Activated T-helper 1 cell treated with anti-CD3 and anti-CD28 coated beads, Interleukin-12 subunit alpha, Interleukin-12 subunit beta, Interleukin-2, Interleukin-4 antibody, amounts not matched to agents 30 ng/mL and 10 ng/mL and 1 ng/mL, durations not matched to agents 14 hours and 24 hours and 36 hours (primary cell): ENCODE results near the gene KRT35. TPM values are rescaled to one million over a fixed set of nuclear protein-coding genes. Genes with fewer than 3 reads are reported as not detected.

Experiments
- DNase-seq: peaks from one replicate; pipeline ENCODE4 v3.0.0; 2021; ENCODE audit warnings: low spot score
- H3K27ac Mint-ChIP-seq: one replicate; pipeline ENCODE4 v1.8.0; 2021; ENCODE audit warnings: mild to moderate bottlenecking, mixed read lengths
- H3K27me3 Mint-ChIP-seq: one replicate; pipeline ENCODE4 v1.8.0; 2022; ENCODE audit warnings: mild to moderate bottlenecking, moderate library complexity, mixed read lengths; ENCODE audit not compliant: insufficient read depth
- H3K36me3 Mint-ChIP-seq: one replicate; pipeline ENCODE4 v1.8.0; 2021; ENCODE audit warnings: low read depth, mixed read lengths
- H3K4me1 Mint-ChIP-seq: one replicate; pipeline ENCODE4 v1.8.0; 2021; ENCODE audit warnings: low read depth, mixed read lengths
- H3K4me3 Mint-ChIP-seq: one replicate; pipeline ENCODE4 v1.8.0; 2021; ENCODE audit warnings: mild to moderate bottlenecking, moderate library complexity, mixed read lengths
- H3K9me3 Mint-ChIP-seq: one replicate; pipeline ENCODE4 v1.8.0; 2021; ENCODE audit warnings: mixed read lengths
- intact Hi-C: fragments of 100-400 bp; cut with micrococcal nuclease; formaldehyde crosslinking; loops from one replicate; pipeline ENCODE4 v1.15.1; 2024
- total RNA-seq: library from RNA; stranded (reverse); gene quantifications from 2 replicates; pipeline ENCODE4 v1.2.3, GENCODE V29; 2022

KRT35 gene
- total RNA-seq, 1 donor from 2014 or later, result not detected

GRCh38 chr17:41490000-41490990 is 9.3 kb upstream of the KRT35 start:
- H3K27me3 Mint-ChIP-seq, result peaks cover 3% of the 10 kb centered on the region
- no peaks in the 10 kb centered on the region for H3K36me3 Mint-ChIP-seq
- H3K4me3 Mint-ChIP-seq, result no peak overlapping the region
- intact Hi-C loops, result loop anchor here (5.0 kb wide), 1 partner anchor 172 kb away; no protein-coding TSS in a partner anchor
- no peaks in the 10 kb centered on the region for H3K9me3 Mint-ChIP-seq
- H3K27ac Mint-ChIP-seq, result no peak overlapping the region
- H3K4me1 Mint-ChIP-seq, result no peaks in the 10 kb centered on the region
- DNase-seq, result no peak

GRCh38 chr17:41489531-41489930 is 8.6 kb upstream of the KRT35 start, which contains the start of gene KRT36:
Gene KRT36, minus strand, starts transcription at chr17:41489910. Its CDS starts 46 bp downstream, at chr17:41489864.
- Mint-ChIP-seq H3K4me3 (no peak within 1 kb of the TSS), H3K36me3 (no peaks in the 10 kb centered on the region), H3K27ac (no peak within 1 kb of the TSS), H3K27me3 (peaks cover 6% of the 10 kb centered on the region), H3K9me3 (no peaks in the 10 kb centered on the region), H3K4me1 (no peaks in the 10 kb centered on the region)
- DNase-seq, result no peak
- intact Hi-C loops, result loop anchor here (5.0 kb wide), 1 partner anchor 173 kb away; no protein-coding TSS in a partner anchor

GRCh38 chr17:41486809-41487530 is 6.0 kb upstream of the KRT35 start:
- H3K27ac Mint-ChIP-seq, result no peak overlapping the region
- intact Hi-C loops, result loop anchor here (1.0 to 5.0 kb wide), 3 partner anchors 62 to 175 kb away; no protein-coding TSS in a partner anchor
- no peak overlapping the region for H3K4me3 Mint-ChIP-seq
- H3K27me3 Mint-ChIP-seq, result peaks cover 10% of the 10 kb centered on the region
- H3K4me1 Mint-ChIP-seq, result no peaks in the 10 kb centered on the region
- no peaks in the 10 kb centered on the region for H3K9me3 Mint-ChIP-seq
- no peak for DNase-seq
- H3K36me3 Mint-ChIP-seq, result no peaks in the 10 kb centered on the region

GRCh38 chr17:41486316-41486715 is 5.4 kb upstream of the KRT35 start:
- DNase-seq, result no peak
- Mint-ChIP-seq H3K27ac (no peak overlapping the region), H3K9me3 (no peaks in the 10 kb centered on the region), H3K27me3 (peaks cover 10% of the 10 kb centered on the region), H3K4me3 (no peak overlapping the region), H3K36me3 (no peaks in the 10 kb centered on the region), H3K4me1 (no peaks in the 10 kb centered on the region)
- intact Hi-C loops, result loop anchor here (1.0 to 5.0 kb wide), 3 partner anchors 62 to 176 kb away; no protein-coding TSS in a partner anchor

GRCh38 chr17:41484920-41485904 is 4.3 kb upstream of the KRT35 start:
- no peaks in the 10 kb centered on the region for H3K4me1 Mint-ChIP-seq
- DNase-seq, result no peak
- H3K4me3 Mint-ChIP-seq, result no peak overlapping the region
- peaks cover 7% of the 10 kb centered on the region for H3K27me3 Mint-ChIP-seq
- H3K36me3 Mint-ChIP-seq, result no peaks in the 10 kb centered on the region
- H3K9me3 Mint-ChIP-seq, result no peaks in the 10 kb centered on the region
- H3K27ac Mint-ChIP-seq, result no peak overlapping the region
- intact Hi-C loops, result loop anchor here (5.0 kb wide), 1 partner anchor 177 kb away; no protein-coding TSS in a partner anchor

GRCh38 chr17:41483991-41484826 is 3.3 kb upstream of the KRT35 start:
- H3K4me1 Mint-ChIP-seq, result no peaks in the 10 kb centered on the region
- H3K9me3 Mint-ChIP-seq, result no peaks in the 10 kb centered on the region
- H3K27me3 Mint-ChIP-seq, result peaks cover 7% of the 10 kb centered on the region
- no peaks in the 10 kb centered on the region for H3K36me3 Mint-ChIP-seq
- intact Hi-C loops, result no loop called here
- no peak overlapping the region for H3K27ac Mint-ChIP-seq
- no peak overlapping the region for H3K4me3 Mint-ChIP-seq
- DNase-seq, result no peak

GRCh38 chr17:41483531-41483930 is 2.6 kb upstream of the KRT35 start:
- no peak for DNase-seq
- Mint-ChIP-seq H3K27me3 (peaks cover 7% of the 10 kb centered on the region), H3K4me1 (no peaks in the 10 kb centered on the region), H3K36me3 (no peaks in the 10 kb centered on the region), H3K9me3 (no peaks in the 10 kb centered on the region), H3K27ac (no peak overlapping the region), H3K4me3 (no peak overlapping the region)
- intact Hi-C loops, result no loop called here

- Mint-ChIP-seq H3K4me1 (no peaks in the 10 kb centered on the region), H3K4me3 (no peak overlapping the region), H3K9me3 (no peaks in the 10 kb centered on the region), H3K27ac (no peak overlapping the region), H3K36me3 (no peaks in the 10 kb centered on the region), H3K27me3 (peaks cover 7% of the 10 kb centered on the region)
- DNase-seq, result no peak
- intact Hi-C loops, result no loop called here
Observed at GRCh38 chr17:41480581-41480980, 370 bp downstream of the KRT35 start.

GRCh38 chr17:41480136-41480535 is 815 bp downstream of the KRT35 start:
- Mint-ChIP-seq H3K27me3 (peaks cover 7% of the 10 kb centered on the region), H3K9me3 (no peaks in the 10 kb centered on the region), H3K4me3 (no peak overlapping the region), H3K4me1 (no peaks in the 10 kb centered on the region), H3K36me3 (no peaks in the 10 kb centered on the region), H3K27ac (no peak overlapping the region)
- intact Hi-C loops, result no loop called here
- DNase-seq, result no peak

GRCh38 chr17:41478237-41478636 is 2.7 kb downstream of the KRT35 start:
- H3K27me3 Mint-ChIP-seq, result peaks cover 5% of the 10 kb centered on the region
- H3K27ac Mint-ChIP-seq, result no peak overlapping the region
- intact Hi-C loops, result no loop called here
- no peaks in the 10 kb centered on the region for H3K4me1 Mint-ChIP-seq
- no peak for DNase-seq
- no peak overlapping the region for H3K4me3 Mint-ChIP-seq
- no peaks in the 10 kb centered on the region for H3K9me3 Mint-ChIP-seq
- H3K36me3 Mint-ChIP-seq, result no peaks in the 10 kb centered on the region

GRCh38 chr17:41476866-41477815 is 3.8 kb downstream of the KRT35 start:
- Mint-ChIP-seq H3K27ac (no peak overlapping the region), H3K27me3 (peaks cover 8% of the 10 kb centered on the region)

More at GRCh38 chr17:41476866-41477815, 3.8 kb downstream of the KRT35 start:
- Mint-ChIP-seq H3K9me3 (no peaks in the 10 kb centered on the region), H3K4me3 (no peak overlapping the region), H3K4me1 (no peaks in the 10 kb centered on the region), H3K36me3 (no peaks in the 10 kb centered on the region)
- DNase-seq, result no peak
- intact Hi-C loops, result no loop called here
